Measurements from ENCODE around the gene TNFRSF11A.
A peak's percentile ranks its signal among the peaks of the same experiment; 100 is the strongest.

Gene TNFRSF11A

GRCh38 chr18:62384610-62385097 is 59.5 kb downstream of the TNFRSF11A start:
- no peak for DNase-seq

GRCh38 chr18:62386091-62386490 is 61.0 kb downstream of the TNFRSF11A start:
- no peak for DNase-seq

- no peak for DNase-seq
Measured at GRCh38 chr18:62386601-62387000, 61.5 kb downstream of the TNFRSF11A start.

- no peak for DNase-seq
Measured at GRCh38 chr18:62387257-62387656, 62.1 kb downstream of the TNFRSF11A start.

DNA sequence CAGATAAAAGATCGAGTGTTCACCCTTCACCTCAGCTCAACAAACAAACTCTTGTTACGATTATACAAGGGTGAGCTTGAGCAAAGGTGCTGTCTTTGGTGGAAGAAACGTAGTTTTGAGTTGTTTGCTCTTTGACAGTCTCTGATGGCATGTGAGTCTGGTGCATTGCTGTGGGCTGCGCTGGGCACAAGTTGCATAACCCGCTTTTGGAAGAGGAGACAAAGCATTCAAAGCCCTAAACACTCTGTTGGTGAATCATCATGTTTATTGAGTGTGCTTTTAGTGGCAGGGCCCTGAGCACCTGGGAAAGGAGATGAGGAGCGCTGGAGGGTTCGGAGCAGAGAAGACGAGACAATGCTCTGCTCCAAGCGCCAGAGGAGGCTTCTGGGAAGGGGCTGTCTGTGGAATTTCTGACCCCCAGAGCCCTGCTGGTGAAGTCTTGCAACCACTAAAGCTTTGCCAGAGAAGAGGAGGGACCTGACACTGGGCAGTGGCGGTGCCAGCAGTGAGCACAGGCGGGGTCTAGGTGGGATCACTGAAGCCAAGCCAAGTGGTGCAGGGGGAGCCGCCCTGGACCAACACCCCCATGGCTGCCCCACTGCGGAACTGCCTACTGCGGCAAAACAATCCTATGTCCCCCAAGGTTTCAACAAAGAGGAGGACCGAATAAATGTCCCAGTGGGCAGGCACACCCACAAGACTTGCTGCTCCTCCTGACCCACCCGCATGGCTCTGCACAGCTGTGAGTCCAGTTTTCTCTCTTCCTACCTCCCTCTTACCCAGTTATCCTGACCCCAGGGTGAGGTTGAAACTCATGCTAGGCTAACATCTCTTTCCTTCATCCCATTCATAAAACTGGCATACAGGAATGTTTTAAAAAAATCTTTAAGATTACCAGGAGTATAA is 64.0 kb downstream of the TNFRSF11A start:
- no peak for DNase-seq

GRCh38 chr18:62389761-62390481 is 64.8 kb downstream of the TNFRSF11A start:
- DNase-seq, result no peak

- DNase-seq, result no peak
Measured at GRCh38 chr18:62394006-62394763, 69.1 kb downstream of the TNFRSF11A start.

- DNase-seq, result no peak
Measured at GRCh38 chr18:62396381-62396780, 71.3 kb downstream of the TNFRSF11A start.

GRCh38 chr18:62396967-62397366 is 71.9 kb downstream of the TNFRSF11A start:
- DNase-seq, result no peak

DNA sequence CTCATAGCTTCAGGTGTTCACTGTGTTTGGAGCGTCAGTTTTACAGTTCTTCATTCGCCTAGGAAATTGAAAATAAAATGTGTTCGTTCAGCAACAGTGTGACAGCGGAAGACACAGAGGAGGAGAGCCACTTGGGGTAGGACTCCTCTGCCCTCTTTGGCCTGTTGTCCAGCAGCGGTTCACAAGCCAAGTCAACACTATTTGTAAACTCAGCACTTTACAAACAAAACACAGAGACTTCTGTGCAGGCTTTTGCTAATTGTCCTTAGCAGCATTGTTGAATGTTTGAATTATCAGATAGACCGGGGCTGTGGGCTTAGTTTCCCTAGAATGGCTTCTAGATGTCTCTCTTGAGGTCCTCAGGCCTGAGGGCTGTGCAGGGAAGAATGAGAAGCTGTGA is 73.2 kb downstream of the TNFRSF11A start:
- no peak for DNase-seq

DNA sequence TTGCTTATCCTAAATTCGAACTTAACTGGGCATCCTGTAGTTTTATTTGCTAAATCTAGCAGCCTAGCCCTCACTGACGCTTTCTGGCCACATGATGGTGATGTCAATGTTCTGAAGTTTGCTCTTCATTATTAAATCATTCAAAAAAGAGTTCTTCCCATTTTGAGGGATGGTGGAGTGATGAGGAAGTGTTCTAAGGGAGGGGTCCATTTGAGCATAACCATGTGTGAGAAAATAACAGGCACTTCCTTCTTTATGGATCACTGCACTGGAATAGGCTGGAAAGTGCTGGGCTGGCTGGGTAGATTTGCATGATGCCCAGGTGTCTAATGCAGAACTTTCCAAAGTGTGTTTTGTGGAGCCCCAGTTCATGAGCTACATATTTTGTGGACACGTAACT is 74.2 kb downstream of the TNFRSF11A start:
- peak; percentile 12 for DNase-seq

DNA sequence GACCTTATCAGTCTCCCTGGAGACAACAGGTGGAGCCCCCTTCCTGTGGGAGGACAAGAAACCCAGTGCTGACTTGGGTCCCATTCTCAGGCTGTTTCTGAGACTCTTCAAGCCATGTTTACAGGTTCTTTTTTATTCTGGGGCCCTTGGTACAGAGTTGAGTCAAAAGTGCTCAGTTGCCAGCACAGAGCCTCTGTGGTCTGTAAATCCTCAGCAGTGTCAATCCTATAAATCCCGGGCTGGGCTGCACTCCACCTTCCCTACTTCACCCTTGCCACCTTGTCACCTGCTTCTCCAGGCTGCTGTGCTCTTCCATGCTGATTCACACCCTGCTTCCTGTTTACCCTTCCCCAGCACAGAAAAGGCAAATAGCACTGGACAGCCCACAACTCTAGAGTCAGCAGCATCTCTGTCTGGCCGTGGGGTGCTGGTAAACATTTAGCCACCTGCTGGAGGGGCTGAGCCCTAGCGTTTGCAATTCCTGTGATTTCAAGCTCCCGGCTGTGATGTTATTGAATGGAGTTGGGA is 74.7 kb downstream of the TNFRSF11A start:
- no peak for DNase-seq

DNA sequence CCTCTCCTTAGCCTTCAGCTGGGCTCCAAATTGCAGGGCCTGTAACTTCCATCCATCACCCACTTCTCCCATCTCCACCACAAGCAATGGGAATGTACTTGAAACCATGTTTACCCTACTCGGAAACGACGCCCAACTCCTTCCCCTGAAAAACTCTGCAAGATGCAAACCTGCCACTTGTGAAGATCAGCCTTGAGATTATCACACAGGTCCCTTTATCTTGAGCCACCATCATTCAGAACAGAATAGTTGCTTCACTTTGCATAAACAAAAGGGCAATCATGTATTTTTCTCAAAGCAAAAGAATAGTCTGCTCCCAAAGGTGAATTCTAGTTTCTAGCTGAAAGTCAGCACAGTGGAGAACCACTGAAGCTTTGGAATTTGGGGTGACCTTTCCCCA is 75.8 kb downstream of the TNFRSF11A start:
- DNase-seq, result no peak

DNA sequence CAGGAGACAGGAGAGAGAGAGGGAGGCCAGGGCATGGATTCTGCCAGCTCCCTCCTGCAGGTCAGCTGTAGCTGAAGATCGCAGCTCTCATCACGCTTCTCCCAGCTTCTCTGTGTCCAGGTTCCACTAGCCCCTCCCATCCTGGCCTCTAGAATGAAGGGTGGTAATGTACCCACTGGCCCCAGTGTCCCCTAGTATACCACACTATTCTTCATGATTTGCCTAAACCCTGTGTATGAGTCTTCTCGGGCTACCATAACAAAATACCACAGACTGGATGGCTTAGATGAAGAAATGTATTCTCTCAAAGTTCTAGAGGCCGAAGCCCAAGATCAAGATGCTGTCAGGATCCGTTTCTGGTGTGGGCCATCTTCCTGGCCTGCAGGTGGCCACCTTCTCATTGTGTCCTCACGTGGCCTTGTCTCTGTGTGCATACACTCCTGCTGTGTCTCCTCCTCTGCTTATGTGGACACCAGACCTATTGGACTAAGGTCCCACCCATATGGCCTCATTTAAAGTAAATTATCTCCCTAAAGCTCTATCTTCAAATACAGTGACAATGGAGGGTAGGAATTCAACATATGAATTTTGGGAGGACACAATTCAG is 77.3 kb downstream of the TNFRSF11A start:
- no peak for DNase-seq

- DNase-seq, result no peak
Measured at GRCh38 chr18:62403120-62403519, 78.0 kb downstream of the TNFRSF11A start.

- no peak for DNase-seq
Measured at GRCh38 chr18:62404881-62405280, 79.8 kb downstream of the TNFRSF11A start.

DNA sequence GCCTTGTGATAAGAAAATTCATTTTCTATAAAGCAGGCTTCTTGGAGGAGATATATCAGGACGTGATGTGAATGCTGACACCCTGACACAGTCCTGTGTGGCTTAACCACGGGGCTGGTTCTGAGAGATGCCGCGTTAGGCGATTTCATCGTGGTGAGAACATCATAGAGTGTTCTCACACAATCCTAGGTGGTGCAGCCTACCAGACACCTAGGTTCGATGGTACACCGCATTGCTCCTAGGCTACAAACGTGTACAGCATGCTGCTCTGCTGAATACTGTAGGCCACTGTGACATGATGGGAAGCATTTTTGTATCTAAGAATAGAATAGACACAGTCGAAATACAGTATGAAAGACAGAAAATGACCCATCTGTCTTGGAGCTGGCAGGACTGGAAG is 82.5 kb downstream of the TNFRSF11A start:
- no peak for DNase-seq

DNA sequence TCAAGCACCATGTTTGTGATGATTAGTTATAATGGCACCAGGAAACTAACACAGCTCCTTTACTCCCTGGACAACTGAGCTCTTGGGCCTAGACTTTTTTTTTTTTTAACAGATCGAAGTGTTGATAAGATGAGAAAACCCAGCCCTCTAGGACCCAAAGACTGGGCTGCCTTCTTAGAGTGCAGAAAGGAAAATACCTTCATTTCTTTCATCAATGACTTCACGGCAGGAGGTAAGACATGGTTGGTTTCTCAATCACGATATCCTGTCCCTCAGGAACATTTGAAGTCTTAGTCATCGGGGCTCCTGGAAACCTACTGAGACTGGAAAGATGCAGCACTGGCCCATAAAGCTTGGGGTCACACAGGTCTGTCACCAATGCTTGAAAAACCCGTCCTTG is 84.7 kb downstream of the TNFRSF11A start:
- no peak for DNase-seq

- DNase-seq, result no peak
Measured at GRCh38 chr18:62412231-62412979, 87.3 kb downstream of the TNFRSF11A start.

- DNase-seq, result no peak
Measured at GRCh38 chr18:62413206-62413605, 88.1 kb downstream of the TNFRSF11A start.

- DNase-seq, result no peak
Measured at GRCh38 chr18:62418258-62418657, 93.1 kb downstream of the TNFRSF11A start.

DNA sequence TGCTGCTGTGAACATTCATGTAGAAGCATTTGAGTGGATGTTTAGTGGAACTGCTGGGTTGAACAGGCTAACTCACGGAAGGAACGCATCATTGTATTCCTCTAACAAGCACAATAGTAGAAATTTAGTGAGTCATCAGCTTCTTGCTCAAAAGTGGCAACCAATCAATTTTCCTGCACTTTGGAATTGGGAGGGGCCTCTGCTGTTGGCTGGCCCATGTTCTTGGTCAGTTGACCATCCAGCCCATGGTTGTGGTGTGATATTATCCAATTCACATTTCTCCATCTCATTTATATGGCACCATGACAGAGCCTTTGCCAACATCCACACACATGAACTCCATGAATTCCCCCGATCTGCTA is 95.0 kb downstream of the TNFRSF11A start:
- DNase-seq, result peak; percentile 74
